Upper lobe of left lung (tissue), 4 donors: ENCODE measurements around the gene PRKCE.

Experiments used
- CTCF ChIP-seq, 6 experiments: fragments of 450-650 bp in 4 of 6; fragments of 200-600 bp in 2 of 6; sonication (generic) in 2 of 6; IDR thresholded peaks; one replicate each; pipeline ENCODE4 v1.5.1; 2016 to 2019; ENCODE audit warnings: antibody characterized with exemption in 6 of 6
- EP300 ChIP-seq, 4 donors: sonication (generic); formaldehyde crosslinking; IDR thresholded peaks; one replicate each; pipeline ENCODE4 v1.5.1; 2017; ENCODE audit warnings: antibody characterized with exemption in 4 of 4, control low read depth in 2 of 4

GRCh38 chr2:46067062-46067461 is 415.6 kb downstream of the PRKCE start:
- no peak for TF ChIP-seq CTCF (IDR thresholded peaks at IDR 0.05)
- TF ChIP-seq EP300 (IDR thresholded peaks at IDR 0.05): no peak
